HG02852 (cell line): ENCODE measurements around the gene GLTP.

Experiments
- ATAC-seq: cut with Tn5 transposase; IDR thresholded peaks from one replicate; pipeline ENCODE4 v1.9.1; 2021; ENCODE audit warnings: mild to moderate bottlenecking, moderate library complexity; ENCODE audit not compliant: unreplicated experiment

GLTP gene

GRCh38 chr12:109822951-109823411 is 57.4 kb downstream of the GLTP start:
- ATAC-seq: no peak

GRCh38 chr12:109822416-109822815 is 57.9 kb downstream of the GLTP start:
- no peak for ATAC-seq

GRCh38 chr12:109821968-109822367 is 58.4 kb downstream of the GLTP start:
- ATAC-seq: no peak

- no peak for ATAC-seq
Measured at GRCh38 chr12:109820816-109821381, 59.4 kb downstream of the GLTP start.

GRCh38 chr12:109818905-109819500 is 61.3 kb downstream of the GLTP start:
- ATAC-seq: no peak

- ATAC-seq: no peak
Measured at GRCh38 chr12:109818253-109818652, 62.1 kb downstream of the GLTP start.

- ATAC-seq: no peak
Measured at GRCh38 chr12:109817627-109818231, 62.6 kb downstream of the GLTP start.

- no peak for ATAC-seq
Measured at GRCh38 chr12:109816870-109817269, 63.5 kb downstream of the GLTP start.

GRCh38 chr12:109815757-109816617 is 64.4 kb downstream of the GLTP start:
- no peak for ATAC-seq

GRCh38 chr12:109815225-109815624 is 65.1 kb downstream of the GLTP start:
- no peak for ATAC-seq

GRCh38 chr12:109814600-109815150 is 65.7 kb downstream of the GLTP start:
- ATAC-seq: no peak

- no peak for ATAC-seq
Measured at GRCh38 chr12:109813810-109814416, 66.4 kb downstream of the GLTP start.

GRCh38 chr12:109811624-109811995 is 68.7 kb downstream of the GLTP start:
- no peak for ATAC-seq

GRCh38 chr12:109810954-109811623 is 69.3 kb downstream of the GLTP start:
- ATAC-seq: no peak

- ATAC-seq: no peak
Measured at GRCh38 chr12:109808876-109809646, 71.3 kb downstream of the GLTP start.

GRCh38 chr12:109807954-109808643 is 72.2 kb downstream of the GLTP start:
- no peak for ATAC-seq

- no peak for ATAC-seq
Measured at GRCh38 chr12:109804820-109805761, 75.2 kb downstream of the GLTP start.

GRCh38 chr12:109803678-109804077 is 76.7 kb downstream of the GLTP start:
- no peak for ATAC-seq
